T-helper 9 cell (primary cell): ENCODE results near the gene SLC10A4.

ENCODE experiments used
- DNase-seq: peaks from one replicate; pipeline ENCODE4 v3.0.0-alpha.2; 2020

The SLC10A4 gene

DNA sequence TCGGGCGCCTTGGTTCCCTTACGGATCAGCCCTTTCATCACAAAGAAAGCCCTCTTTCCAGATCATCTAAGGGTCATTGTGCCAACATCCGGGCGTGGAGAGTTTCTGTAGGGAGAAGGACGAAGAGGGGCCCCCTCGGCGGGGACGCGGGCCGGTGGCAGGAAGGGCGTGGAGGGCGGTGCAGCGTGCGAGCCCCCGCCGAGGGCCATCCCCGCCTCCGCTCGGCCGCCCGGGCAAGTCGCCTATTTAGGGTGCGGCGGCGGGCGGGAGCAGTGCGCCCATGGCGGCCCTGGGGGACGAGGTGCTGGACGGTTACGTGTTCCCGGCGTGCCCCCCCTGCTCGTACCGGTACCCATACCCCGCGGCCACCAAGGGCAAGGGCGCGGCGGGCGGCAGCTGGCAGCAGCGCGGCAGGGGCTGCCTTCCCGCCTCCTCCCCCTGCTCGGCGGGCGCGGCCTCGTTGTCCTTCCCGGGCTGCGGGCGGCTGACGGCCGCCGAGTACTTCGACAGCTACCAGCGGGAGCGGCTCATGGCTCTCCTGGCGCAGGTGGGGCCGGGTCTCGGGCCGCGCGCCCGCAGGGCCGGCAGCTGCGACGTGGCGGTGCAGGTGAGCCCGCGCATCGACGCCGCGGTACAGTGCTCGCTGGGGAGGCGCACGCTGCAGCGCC is 7.0 kb downstream of the SLC10A4 start, which contains the start of gene ZAR1:
Gene ZAR1 (plus strand): TSS at position 241 of the 668 bp plus-strand sequence. CDS start 40 bp downstream, at position 281.
- no peak for DNase-seq

DNA sequence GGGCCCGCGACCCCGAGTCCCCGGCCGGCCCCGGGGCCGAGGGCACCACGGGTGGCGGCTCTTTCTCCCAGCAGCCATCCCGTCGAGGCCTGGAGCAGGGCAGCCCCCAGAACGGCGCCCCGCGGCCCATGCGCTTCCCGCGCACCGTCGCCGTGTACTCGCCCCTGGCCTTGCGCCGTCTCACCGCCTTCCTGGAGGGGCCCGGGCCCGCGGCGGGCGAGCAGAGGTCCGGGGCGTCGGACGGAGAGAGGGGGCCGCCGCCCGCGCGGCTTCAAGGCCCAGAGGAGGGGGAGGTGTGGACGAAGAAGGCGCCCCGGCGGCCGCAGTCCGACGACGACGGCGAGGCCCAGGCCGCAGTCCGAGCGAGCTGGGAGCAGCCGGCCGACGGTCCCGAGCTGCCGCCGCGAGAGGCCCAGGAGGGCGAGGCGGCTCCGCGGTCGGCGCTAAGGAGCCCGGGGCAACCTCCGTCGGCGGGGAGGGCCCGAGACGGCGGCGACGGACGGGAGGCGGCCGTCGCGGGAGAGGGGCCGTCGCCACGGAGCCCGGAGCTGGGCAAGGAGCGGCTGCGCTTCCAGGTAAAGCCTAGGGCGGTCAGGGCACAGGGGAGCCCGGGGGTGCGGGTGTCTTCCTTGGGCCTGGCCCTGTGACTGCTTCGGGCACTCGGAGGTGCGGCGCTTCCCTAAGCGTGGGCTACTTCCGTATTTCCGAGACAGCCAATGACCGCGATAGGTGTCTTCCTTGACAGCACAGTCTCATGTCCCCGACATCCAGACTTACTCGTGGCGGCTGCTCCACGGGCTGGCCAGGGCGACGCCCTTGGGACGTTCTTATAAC is 7.8 kb downstream of the SLC10A4 start:
- DNase-seq = no peak

DNA sequence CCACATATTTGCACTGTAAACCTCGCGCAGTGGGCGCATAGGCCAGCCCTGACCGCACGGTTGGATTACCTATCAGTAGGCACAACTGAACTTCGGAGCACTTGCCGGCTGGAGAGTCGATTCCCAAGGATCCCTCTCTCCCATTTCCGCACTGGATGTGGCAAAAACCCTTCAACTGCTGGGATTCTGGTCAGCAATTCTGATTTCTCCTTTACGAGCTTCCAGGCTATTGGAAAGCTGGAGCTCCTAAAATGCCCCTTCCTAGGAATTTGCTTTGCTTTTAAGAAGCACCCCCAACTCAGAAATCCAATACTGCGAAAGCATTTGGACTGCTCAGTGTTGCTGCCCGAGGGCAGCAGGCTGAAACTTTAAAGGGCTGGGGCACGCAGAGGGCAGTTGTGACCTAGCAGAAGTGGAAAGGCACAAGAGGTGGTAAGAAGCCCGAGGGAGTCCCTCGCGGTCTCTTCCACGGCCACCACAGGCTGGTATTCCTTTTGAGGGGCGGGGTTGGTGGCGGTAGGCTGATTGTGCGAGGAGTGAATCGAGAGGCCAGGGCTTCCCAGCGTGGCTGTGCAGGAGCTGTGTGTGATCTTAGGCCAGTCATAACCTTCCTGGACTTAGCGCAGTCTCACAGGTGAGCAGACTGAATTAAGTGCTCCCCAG is 8.5 kb downstream of the SLC10A4 start:
- DNase-seq = no peak

DNA sequence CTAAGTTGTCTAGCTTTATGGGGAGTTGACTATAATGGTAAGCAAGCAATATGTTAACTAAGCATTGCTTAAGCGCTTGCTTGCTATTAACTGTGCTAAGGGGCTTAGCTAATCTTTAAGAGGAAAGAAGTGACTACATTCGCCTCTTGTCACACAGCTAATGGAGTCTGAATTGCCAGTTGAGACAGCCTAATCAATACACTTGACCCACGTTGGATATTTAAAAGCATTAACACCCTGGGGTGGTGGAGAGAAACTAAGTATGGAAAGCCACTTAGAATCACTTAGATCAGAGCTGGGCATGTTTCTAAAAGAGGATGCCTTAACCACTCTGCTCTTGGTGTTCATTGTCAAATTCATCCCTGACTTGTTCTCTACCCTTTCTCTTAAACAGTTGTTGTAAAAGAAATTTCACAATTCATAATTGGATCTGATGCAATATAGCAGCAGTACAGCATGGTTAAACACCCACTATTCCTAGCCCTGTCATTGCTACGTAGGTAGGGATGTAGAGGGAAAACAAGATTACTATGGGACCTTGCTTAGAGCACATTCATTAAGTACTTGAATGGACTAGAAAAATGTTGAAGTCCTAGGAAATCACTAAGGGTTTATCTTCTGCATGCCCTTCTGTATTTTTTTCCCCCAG is 10.4 kb downstream of the SLC10A4 start:
- DNase-seq = no peak

DNA sequence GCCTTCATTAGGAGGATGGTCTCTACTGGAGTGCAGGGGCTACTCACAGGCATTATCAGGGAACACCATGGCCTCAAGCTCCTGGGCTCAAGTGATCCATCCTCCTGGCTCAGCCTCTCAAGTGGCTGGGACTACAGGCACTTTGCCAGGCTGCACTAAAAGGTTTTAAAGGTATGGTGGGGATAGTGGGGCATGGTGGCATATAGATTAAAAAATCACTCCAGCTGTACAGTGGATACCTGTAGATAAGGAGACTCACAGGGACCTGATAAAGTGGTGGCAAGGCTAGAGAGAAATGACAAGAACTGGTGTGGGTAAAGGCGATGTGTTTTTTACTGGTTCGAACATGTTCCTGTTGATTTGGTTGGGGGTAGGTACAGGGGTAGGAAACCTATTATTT is 12.8 kb downstream of the SLC10A4 start:
- no peak for DNase-seq

DNA sequence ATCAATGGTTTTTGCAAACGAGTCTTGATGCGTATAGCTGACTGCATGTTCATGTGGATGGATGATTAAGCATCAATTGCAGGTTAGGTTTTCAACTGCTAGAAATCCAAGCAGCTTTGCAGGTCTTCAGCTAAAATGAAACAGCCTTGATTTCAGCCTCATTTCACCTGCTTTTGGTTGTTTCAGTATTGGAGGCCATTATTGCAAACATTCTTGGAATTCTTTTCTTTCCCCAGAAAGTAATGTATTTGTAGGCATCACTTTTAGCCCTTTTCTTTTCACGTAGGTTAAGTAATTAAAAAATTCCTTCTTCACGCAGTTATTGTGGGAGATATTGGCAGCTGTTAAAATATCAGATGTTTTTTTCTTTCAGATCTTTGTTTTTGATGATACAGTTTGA is 15.8 kb downstream of the SLC10A4 start:
- no peak for DNase-seq

DNA sequence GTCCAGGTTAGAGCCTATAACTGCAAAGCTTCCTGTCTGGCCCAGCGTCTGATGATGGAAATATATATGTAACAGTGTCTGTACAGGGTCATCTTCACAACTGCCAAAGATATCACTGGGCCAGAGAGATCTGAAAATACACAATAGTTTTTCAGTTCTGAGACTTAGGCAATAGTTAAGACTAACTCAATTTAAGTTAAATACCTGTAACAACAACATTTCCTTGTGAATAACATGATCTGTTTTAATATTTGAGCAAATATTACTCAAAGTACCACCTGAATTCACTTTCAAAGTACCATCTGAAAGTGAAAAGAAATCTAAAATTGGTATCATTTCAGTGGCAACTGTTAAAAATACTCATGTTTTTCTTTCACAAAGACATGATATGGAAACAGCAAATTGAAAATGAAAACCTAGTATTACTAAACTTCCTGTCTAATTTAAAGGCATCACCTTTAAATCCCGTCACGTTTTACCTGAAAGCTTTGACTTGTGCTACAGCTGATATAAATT is 16.5 kb downstream of the SLC10A4 start:
- DNase-seq = no peak

DNA sequence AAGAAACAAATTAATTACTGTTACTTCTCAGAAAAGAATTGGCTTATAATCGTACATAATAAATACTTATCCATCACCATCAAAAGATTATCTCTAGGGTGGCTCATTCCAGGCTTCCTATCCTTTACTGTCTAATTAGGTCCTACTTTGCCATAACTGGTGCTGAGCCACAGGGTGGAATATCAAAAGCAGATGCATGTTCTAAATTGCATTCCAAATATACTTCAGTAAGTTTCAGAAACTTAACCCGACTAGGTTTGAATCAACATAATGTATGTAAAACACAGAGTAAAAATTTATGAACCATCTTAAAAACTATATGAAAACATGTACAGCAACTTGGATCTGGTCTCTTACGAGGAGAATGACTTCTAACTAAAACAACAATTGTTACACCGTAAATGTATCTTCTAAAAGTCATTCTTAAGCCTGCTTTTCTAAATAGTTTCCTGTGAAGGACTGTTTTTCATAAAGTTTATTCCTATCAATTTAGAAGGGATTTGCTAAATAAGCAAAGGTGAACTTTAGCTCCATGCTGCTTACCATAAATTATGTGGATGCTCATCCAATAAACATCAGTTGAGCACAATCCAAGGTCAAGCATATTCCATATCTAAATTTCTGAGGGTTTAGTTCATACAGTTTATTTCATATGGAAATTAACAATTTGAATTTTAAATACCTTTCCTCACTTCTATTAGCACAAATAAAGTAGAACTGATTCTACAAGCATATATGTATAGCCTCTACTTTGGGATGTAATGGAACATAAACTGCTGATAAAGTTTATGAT is 20.3 kb downstream of the SLC10A4 start:
- DNase-seq = no peak

DNA sequence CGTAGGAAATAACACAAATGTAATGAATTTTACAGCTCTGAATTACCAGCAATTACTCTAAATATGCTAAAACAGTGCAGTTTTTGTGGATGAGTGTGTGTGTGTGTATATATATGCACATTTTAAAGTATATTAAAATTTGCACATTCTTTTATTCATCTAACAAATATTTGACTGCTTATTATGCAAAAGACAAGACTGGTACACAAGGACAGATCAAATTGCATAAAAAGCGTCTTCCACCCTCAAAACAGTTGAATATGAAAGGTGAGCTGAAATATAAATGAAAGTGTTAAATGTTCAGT is 20.8 kb downstream of the SLC10A4 start:
- no peak for DNase-seq

DNA sequence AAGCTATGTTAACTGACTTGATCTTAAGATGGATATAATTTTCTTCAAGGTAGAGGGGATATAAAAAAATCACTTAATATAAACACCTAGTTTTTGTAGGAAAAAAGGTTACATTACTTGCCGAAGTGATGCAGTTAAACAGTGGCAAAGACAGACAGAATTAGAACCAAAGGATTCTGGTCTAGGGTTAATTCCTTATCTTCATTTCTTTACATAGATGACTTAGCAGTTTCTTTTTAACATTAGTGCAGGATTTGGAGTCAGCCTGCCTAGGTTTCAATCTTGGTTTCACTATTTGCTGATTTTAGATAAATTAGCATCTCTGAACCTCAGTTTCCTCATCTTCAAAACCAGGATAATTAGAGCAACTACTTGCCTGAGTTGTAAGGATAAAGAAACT is 21.2 kb downstream of the SLC10A4 start:
- no peak for DNase-seq

DNA sequence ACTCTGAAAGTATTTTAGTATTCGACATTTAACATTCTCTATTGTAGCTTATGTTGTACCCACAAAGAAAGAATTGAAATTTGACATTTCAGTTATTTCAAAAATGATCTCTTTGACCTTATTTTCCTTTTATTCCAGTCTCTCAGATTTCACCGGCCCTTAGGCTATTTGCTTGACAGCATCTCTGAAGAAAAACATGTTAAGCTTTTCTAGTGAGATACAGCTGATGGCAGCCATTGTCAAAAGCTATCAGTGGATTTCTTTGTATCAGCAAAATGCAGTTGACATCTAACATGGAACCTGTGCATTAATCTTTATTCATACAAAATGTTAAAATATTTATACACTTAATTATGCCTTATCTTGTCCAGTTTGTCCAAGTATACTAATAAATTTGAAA is 23.6 kb downstream of the SLC10A4 start:
- no peak for DNase-seq

DNA sequence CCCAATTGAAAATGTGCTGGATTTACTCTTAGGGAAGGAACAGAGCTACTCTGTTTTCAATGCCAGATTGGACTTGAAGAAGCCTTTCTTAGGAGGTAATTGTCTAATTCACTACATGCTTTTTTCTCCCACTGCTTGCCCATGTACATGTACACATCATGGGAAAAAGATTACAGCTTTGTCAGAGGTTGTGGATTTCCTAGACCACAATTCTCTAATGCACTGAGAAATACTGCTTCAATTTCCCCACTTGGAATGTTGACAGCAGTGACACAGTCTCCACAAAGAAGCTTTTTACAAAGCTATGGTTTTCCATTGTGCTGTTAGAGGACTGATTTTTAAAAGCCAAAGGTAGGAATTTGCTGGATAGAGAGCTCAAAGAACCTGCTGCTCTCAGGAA is 26.4 kb downstream of the SLC10A4 start:
- no peak for DNase-seq

DNA sequence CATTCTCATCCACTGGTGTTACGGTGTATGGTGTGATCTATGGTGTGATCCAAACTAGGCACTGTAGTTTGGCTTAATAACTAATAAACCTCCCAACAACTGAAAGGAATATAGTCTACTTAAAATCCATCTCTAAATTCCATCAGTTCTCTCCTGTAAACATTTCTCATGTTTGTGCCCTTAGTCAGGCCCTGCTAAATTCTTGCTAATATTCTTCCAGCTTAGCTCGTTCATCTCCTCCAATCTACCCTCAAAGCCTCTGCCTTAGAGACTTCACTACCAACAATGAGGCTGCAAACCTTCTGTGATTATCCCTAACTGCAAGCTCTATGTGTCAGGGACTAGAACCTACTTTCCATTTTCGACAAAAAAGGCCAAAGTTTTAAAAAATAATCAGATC is 35.0 kb downstream of the SLC10A4 start:
- no peak for DNase-seq

DNA sequence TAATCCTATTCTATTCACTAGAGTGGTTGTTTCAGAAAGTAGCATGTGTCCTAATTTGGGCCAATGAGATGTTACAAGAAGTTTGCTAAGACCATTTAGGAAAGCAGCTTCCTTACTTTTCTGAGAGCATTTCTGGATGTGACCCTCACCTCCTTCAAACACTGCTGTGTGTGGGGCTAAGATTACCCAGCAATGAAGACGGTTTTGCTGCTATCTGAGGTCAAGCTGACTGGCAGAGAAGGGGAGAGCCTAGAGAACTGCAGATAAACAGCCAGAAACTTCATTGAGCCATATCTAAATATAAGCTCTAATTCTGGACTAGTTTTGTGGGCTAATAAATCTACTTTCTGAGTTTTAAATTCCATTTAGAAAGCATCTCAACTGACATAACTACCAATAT is 43.3 kb downstream of the SLC10A4 start:
- DNase-seq = no peak

DNA sequence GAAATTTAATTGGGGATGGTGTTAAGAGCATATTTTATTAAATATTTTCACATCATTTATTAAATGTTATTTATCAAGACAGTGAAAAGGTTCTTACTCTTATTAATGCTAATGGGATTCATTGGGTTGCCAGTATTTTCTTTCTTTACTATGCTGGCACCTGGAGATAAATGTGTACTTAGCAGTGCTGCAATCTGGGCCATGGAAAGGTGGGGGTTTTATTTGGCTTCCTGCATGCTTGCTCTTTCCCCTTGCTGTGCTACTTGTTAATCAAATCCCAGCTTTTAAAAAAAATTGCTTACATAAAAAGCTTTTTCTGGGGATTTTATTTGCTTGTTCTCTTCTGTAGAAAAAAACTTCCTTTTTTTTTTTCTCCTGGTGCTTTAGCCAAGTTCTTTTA is 55.2 kb downstream of the SLC10A4 start:
- no peak for DNase-seq
